HL-60 (cell line): ENCODE measurements around the gene LGALS14.

Source experiments
- DNase-seq, 2 experiments: peaks; one replicate each; pipeline ENCODE4 v3.0.0-alpha.2; 2010 to 2020; ENCODE audit warnings: low read depth in 1 of 2, low spot score in 1 of 2
- H3K27ac ChIP-seq: fragments of 250-450 bp; sonication (Bioruptor Pico); replicated peaks from 2 replicates; pipeline ENCODE4 v1.5.1; 2020; ENCODE audit warnings: mild to moderate bottlenecking, moderate library complexity
- H3K27me3 ChIP-seq: fragments of 250-450 bp; sonication (Bioruptor Pico); 2 replicates; pipeline ENCODE4 v1.5.1; 2021; ENCODE audit warnings: mild to moderate bottlenecking, moderate library complexity; ENCODE audit not compliant: insufficient read depth, poor library complexity, severe bottlenecking
- H3K4me3 ChIP-seq: replicated peaks from 2 replicates; pipeline ENCODE4 v1.5.1; 2011; ENCODE audit warnings: mild to moderate bottlenecking, control low read depth, low read length; ENCODE audit not compliant: insufficient read depth
- CTCF ChIP-seq: IDR thresholded peaks from one replicate; pipeline ENCODE4 v1.5.1; 2011; ENCODE audit warnings: low read length, control low read depth, inconsistent platforms; ENCODE audit not compliant: insufficient read depth
- GABPA ChIP-seq: IDR thresholded peaks from 2 replicates; pipeline ENCODE4 v1.6.1; 2012; ENCODE audit warnings: low read depth
- POLR2AphosphoS5 ChIP-seq: IDR thresholded peaks from 2 replicates; pipeline ENCODE4 v1.6.1; 2012; ENCODE audit warnings: low read depth
- REST ChIP-seq: IDR thresholded peaks from 2 replicates; pipeline ENCODE4 v1.6.1; 2012; ENCODE audit warnings: low read depth; ENCODE audit not compliant: insufficient replicate concordance
- SPI1 ChIP-seq: IDR thresholded peaks from 2 replicates; pipeline ENCODE4 v1.6.1; 2012; ENCODE audit warnings: low read depth, mild to moderate bottlenecking, borderline replicate concordance

LGALS14 gene

DNA sequence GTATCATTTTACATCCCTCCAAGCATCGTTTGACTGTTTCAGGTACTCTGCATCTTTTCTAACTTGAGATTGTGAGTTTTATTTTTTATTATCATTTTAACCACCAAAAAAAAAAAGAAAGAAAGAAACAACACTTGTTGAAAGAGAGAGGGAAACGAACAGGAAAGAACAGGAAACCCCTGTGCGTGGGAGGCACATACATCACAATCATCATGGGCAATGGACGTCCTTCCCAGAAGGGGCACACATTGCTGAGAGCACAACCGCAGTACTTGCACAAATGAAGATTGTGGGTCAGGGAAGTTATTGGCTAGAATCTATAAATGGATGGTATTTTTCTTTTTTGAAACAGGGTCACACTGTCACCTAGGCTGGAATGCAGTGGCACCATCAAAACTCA lies 31.8 kb downstream of the LGALS14 start:
- TF ChIP-seq GABPA (no peak), POLR2AphosphoS5 (no peak), REST (no peak), CTCF (no peak), SPI1 (no peak)
- Histone ChIP-seq H3K27me3 (no peaks in the 10 kb centered on the region), H3K27ac (no peak overlapping the region), H3K4me3 (no peak overlapping the region)
- DNase-seq: no peak

- Histone ChIP-seq H3K27ac (no peak overlapping the region), H3K4me3 (peak overlapping the region; percentile 8), H3K27me3 (no peaks in the 10 kb centered on the region)
- TF ChIP-seq SPI1: no peak
- no peak for DNase-seq
These were observed 33.1 kb downstream of the LGALS14 start for GRCh38 chr19:39737351-39737750.

- no peak within 1 kb of the TSS for H3K27ac ChIP-seq
These were observed 33.6 kb downstream of the LGALS14 start, which contains the start of gene CLC for GRCh38 chr19:39737891-39738290. Gene CLC (minus strand): TSS chr19:39738029. CDS start chr19:39737952, 77 bp downstream.

More at GRCh38 chr19:39737891-39738290, 33.6 kb downstream of the LGALS14 start, which contains the start of gene CLC:
- Histone ChIP-seq H3K27me3 (no peaks in the 10 kb centered on the region), H3K4me3 (peak within 1 kb of the TSS; percentile 8)
- DNase-seq: no peak
- TF ChIP-seq POLR2AphosphoS5: no peak
- no peak for TF ChIP-seq REST
- no peak for TF ChIP-seq GABPA
- TF ChIP-seq SPI1: no peak
- TF ChIP-seq CTCF: no peak
